GM19372 (cell line): Measurements from ENCODE around the gene GRID1.
"Not testable (repeated sequence)": the region's sequence is repeated elsewhere in the genome, so short reads cannot be mapped to it uniquely, and the experiment has no call there.

ENCODE experiments used
- ATAC-seq: cut with Tn5 transposase; IDR thresholded peaks from one replicate; pipeline ENCODE4 v1.9.1; 2021; ENCODE audit warnings: mild to moderate bottlenecking, low read depth, moderate library complexity; ENCODE audit not compliant: unreplicated experiment

GRID1 gene

GRCh38 chr10:86076497-86076896, 290.1 kb downstream of the GRID1 start:
- ATAC-seq, result not testable (repeated sequence)

DNA sequence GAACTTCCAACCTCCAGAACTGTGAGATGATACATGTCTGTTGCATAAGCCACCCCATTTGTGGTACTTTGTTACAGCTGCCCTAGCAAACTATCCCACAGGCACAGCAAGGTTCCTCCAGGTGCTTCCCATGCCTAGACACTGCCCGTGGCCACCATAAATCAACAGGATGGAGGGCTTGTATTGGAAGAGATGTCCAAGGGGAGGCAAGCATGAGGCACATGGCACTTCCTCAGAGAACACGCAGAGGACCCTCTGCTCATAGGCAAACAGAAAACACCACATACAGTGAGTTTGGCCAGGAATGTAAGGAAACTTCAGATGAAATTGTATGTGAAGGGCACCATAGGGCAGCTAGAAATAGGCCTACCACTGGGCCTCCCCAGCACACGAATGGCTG, 291.1 kb downstream of the GRID1 start:
- ATAC-seq, result no peak

DNA sequence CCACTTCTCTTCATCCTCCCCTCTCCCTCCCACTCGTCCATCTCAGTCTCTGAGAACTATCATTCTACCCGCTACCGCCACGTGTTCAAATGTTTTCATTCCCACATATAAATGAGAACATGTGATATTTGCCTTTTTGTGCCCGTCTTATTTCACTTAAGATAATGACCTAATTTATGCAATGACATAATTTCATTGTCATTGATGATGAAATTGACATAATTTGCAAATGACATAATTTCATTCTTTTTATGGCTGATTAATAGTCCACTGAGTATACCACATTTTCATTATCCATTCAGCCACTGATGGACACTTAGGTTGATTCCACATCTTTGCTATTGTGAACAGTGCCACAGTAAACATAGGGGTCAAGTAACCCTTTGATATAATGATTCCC, 292.3 kb downstream of the GRID1 start:
- no peak for ATAC-seq

- no peak for ATAC-seq
Measured at GRCh38 chr10:86073199-86073977, 293.2 kb downstream of the GRID1 start.

GRCh38 chr10:86072413-86072812, 294.2 kb downstream of the GRID1 start:
- ATAC-seq, result no peak

GRCh38 chr10:86071758-86072157, 294.8 kb downstream of the GRID1 start:
- ATAC-seq, result no peak

DNA sequence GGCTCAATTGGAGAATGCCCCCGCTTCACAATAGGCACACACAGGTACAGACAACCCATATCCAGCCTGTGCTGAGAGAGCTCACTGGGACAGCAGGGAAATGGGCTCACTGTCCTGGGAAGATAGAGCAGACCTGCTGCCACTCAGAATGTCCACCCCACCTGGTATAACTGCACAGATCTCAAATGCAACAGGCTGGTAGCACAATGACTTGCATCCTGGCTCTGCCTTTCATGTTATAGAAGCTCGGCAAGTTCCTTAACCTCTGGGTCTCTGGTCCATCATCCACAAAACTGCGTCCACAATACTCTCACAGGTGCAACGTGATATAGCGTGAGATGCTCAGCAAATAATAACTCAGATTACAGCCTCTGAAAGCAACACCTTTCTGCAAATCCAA, 295.4 kb downstream of the GRID1 start:
- ATAC-seq, result no peak

- ATAC-seq, result no peak
Measured at GRCh38 chr10:86070278-86070677, 296.3 kb downstream of the GRID1 start.

GRCh38 chr10:86068231-86069054, 298.2 kb downstream of the GRID1 start:
- no peak for ATAC-seq

GRCh38 chr10:86067436-86068050, 299.1 kb downstream of the GRID1 start:
- ATAC-seq, result no peak

DNA sequence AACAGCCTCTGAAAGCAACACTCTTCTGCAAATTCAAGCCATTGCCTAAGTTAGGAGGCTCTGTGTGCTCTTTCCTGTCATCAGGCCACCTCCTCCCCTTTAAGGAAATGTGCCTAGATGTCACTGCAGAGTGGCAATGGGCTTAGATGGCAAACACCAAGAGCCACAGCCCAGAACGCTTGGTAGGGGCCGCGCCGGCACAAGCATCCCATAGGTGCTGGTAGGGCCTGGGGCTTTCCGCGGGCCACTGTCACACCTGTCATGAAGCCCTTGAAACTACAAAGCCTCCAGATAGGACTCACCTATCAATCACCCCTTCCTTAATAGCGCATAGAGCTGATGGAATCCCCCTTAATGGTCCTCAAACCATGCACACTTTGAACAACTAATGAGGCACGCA, 299.9 kb downstream of the GRID1 start:
- ATAC-seq, result no peak

DNA sequence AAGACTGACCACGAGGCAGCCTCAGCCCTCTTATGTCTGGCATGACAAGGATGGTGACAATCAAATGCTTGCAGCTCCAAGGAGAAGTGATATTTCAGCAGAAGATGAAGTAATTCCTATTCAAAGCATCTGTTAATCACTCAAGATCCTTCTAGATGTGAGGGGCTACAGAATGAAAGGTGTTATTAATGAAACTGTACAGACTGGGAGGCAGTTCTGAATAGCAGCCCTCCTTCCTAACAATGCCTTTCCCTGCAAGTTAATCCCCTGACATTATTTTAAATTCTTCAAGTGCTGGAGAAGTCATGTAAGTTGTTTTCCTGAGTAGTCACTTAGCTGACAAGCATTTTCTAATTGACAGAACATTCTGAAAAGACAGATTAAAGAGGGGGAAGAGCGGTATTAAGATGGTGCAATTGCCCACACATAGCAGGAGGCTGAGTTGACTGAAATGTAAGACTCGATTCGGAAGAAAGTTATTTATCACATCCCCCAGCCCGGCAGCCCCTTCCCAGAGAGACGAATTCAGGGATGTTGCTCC, 300.8 kb downstream of the GRID1 start:
- no peak for ATAC-seq

GRCh38 chr10:86064931-86065662, 301.5 kb downstream of the GRID1 start:
- ATAC-seq, result no peak

GRCh38 chr10:86064219-86064618, 302.4 kb downstream of the GRID1 start:
- no peak for ATAC-seq

DNA sequence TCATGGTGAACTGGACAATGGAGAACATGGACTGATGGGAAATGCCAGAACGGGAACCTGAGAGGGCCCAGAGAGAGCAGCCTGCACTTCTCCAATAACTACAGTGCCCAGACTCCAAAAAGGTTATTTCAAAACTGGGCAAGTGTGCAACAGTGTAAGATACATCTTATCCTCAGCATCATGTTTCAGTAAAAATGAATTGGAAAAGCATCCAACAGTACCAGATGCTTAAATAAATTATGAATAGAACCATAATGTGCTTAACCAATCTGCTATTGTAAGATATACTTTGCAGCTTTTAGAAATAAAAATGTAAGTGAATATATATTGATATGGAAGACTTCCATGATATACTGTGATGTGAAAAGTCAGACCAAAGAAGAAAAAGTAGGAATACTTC, 303.3 kb downstream of the GRID1 start:
- no peak for ATAC-seq

- ATAC-seq, result no peak
Measured at GRCh38 chr10:86062647-86063145, 303.9 kb downstream of the GRID1 start.

- no peak for ATAC-seq
Measured at GRCh38 chr10:86062198-86062550, 304.4 kb downstream of the GRID1 start.

DNA sequence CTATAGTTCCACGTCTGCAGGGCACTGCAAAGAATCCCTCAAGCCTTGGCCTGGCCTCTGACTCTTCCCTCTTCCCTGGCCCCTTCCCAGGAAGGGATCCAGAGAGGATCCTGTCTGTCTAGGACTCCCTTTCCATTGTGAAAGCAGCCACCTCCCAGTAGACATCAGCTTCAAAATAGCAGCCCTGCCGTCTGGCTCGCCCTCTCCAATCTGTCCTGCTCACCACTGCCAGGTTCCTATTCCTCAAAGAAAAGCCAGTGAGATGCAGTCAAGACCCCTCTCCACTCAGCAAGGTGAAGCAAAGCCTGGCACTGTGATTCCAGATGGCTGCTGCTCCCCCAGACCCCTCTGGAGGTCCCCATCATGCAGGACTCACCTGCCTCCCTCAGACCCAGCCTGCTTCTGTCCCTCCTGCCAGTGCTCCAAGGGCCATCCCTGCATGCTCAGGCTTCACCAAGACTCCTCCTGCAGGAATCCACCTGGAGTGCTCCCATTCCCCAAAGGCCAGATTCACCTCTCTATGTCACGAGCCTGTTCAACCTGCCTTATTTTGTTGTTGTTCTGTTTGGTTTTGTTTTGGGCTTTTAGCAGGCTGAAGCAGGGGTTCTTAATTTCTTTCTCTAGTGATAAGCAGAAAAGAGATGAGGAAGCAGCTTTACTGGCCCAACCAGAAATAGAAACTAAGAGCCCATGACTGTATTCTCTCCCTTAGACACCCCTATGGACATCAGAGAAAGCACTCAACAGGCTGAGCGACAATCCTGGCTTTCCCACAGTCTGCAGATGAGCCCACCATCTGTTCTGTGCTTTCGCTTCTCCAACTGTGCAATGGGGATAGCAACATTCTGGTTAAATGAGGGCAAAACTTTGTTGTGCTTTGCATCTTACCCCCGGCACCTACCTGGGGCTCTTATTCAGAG, 305.1 kb downstream of the GRID1 start:
- no peak for ATAC-seq
